T-helper 22 cell (primary cell): ENCODE measurements around the gene NRP2.

ENCODE experiments used
- DNase-seq: peaks from one replicate; pipeline ENCODE4 v3.0.0-alpha.2; 2020; ENCODE audit warnings: low read depth

The NRP2 gene

GRCh38 chr2:205733082-205733481 lies 50.8 kb downstream of the NRP2 start:
- DNase-seq = no peak

- no peak for DNase-seq
Measured at GRCh38 chr2:205733648-205734047, 51.3 kb downstream of the NRP2 start.

- DNase-seq = no peak
Measured at GRCh38 chr2:205734436-205735037, 52.2 kb downstream of the NRP2 start.

DNA sequence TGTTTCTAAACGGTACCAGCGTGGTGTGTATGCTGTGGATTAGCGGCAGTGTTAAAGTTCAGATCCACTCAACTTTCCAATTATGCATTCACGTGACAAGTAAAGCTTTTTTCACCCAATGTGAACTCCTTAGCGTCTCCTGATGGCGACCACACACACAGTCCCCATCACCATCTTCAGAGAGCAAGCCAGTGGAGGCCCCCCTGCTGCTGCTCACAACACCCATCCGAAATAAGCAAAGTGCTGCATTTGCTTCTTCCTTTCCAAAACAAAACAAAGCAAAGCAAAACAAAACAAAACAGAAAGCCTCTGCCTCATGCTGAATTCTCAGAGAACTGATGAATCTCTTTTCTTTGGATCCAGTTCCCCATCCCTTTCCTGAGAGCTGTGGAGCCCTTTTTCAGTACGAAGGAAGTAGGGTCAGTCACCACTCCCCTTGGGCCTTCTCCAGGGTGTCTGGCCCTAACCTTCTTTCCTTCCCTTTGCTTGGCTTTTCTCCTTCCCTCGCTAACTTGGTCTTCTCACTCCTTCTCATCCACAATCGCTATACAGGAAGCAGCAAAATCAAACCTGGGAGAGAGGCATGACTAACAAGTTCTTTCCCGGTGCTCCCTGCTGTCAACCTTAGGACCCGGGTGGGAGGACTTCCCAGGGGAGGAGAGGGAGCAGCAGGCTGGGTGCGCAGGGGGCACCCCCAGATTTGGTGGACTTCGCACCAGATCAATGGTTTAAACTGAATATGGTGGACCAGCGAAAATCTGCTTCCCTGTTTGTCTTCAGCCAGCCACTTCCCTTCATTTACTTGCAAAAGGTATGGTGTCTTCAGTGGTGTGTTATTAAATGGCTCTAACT lies 56.0 kb downstream of the NRP2 start:
- DNase-seq = no peak

DNA sequence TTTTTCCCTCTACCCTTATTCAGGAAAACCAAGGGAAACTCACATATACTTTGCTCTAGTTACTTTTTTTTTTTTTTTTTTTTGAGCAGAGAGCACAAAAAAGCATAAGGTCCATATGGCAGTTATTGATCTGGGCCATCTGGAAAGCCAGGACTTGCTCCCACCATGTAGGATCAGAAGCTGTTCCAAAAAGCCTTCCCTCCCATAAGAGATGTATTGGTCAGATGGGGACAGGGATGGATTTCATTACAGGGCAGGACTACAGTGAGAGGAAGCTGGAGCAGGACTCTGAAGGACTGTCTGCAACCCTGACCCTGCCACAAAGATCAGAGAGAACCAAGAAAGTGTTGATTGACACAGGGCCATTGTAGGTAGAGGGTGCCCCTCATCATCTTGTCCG lies 57.3 kb downstream of the NRP2 start:
- DNase-seq = no peak

DNA sequence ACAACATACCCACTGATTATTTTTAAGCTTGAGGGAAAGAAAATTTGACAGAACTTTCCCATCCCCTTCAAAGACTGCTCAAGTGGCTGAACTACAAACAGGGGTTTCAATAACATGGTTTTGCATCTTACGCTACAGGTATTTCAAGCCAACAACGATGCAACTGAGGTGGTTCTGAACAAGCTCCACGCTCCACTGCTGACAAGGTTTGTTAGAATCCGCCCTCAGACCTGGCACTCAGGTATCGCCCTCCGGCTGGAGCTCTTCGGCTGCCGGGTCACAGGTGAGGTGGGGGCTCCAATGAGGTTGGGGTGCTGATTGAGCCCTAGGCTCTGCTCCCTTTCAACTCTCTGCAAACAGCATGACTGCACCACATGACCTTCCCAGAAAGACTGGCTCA lies 58.1 kb downstream of the NRP2 start:
- no peak for DNase-seq

- no peak for DNase-seq
Measured at GRCh38 chr2:205741256-205741978, 59.1 kb downstream of the NRP2 start.

DNA sequence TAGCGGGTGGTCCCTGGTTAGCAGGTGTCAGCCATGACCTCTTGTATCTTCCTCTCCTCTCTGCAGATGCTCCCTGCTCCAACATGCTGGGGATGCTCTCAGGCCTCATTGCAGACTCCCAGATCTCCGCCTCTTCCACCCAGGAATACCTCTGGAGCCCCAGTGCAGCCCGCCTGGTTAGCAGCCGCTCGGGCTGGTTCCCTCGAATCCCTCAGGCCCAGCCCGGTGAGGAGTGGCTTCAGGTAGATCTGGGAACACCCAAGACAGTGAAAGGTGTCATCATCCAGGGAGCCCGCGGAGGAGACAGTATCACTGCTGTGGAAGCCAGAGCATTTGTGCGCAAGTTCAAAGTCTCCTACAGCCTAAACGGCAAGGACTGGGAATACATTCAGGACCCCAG lies 60.8 kb downstream of the NRP2 start:
- DNase-seq = no peak

DNA sequence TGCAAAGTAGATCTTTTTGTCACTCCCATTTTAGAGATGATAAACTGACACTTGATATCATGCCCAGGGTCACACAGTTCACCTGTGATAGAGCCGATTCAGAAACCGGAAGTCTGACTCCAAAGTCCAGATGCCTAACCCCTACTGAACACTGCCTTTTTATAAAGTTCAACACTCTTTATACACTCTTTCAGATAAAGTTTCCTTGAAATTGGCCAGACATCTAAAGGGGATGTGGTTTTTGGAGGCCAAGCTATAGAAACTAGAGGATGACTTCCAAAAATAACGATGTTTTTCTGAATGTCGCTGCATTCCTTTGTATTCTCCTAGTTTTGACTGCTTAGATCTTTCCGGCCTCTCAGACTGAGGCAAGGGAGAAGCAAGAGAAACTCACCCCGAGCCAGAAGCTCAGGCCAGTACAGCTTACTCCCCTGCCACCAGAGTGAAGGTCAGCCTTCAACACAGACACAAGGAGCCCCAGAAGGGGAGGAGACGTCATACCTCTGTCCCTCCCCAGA lies 61.8 kb downstream of the NRP2 start:
- DNase-seq = no peak

DNA sequence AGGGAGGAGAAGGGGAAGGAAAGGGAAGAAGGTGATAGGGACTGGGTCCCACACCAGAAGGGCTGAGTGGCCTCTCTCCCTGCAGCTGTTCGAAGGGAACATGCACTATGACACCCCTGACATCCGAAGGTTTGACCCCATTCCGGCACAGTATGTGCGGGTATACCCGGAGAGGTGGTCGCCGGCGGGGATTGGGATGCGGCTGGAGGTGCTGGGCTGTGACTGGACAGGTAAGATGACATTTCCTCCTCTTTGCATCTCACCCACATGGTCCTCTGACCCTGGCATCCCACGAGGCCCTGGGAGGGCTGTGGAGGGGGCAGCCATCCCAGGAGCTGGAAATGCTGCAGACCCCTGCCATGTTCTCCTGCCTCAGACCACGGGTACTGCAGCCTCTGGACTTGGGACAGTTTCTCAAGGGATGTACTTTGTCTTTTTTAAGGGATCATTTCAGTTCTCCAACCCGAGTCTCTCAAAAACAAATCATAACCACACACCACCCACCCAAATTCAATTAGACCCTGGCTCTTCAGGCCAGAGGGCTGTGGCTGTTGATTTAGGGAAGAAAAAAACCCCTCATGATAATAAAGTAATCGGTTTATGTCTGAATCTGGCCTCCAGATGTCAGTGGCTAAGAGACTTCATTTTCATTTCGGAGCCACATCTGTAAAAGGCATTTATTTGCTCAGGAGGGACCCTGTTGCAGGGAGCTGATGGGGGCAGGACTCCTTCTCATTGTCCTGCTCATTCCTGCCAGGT lies 63.5 kb downstream of the NRP2 start:
- no peak for DNase-seq

DNA sequence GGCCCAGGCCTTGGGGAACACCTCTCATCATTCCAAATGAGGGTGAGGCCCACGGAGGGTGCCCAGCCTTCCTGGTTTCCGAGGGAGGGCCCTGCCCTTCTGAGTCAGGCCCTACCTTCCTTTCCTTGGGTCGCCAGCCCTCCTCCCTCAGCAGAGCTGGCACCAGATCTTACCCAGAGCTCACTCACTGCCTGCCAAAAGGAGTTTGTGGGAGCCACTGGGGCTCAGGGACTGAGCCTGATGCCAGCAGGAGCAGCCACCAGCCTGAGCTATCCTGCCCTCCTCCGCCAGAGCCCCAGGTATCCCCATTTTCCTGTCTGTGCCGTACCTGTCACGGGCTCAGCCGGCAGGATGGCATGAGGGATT lies 64.1 kb downstream of the NRP2 start:
- no peak for DNase-seq

DNA sequence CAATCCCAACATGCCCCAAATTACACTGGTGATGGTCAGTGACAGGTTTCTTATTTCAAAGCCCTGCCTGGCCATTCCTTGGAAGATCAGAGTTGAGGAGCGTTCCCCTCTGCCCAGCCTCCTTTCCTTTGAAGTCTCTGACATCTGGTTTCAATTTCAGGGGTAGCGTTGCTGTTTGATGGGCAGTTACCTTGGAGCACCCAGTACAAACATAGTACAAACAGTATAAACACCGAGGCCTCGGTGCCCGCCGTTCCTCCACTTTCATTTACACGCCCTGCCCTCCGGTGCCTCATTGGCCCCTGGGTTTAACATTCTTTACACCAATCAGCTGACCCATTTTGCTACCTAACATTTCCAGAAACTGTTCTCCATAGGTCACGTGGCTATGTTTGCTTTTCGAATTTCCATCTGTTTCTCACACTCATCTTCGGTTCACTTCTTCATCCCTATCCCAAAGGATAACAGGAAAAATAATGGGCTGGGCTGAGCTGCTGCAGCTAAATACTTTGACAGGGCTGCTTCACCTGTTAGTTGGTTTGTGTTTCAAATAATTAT lies 65.6 kb downstream of the NRP2 start:
- DNase-seq = no peak

DNA sequence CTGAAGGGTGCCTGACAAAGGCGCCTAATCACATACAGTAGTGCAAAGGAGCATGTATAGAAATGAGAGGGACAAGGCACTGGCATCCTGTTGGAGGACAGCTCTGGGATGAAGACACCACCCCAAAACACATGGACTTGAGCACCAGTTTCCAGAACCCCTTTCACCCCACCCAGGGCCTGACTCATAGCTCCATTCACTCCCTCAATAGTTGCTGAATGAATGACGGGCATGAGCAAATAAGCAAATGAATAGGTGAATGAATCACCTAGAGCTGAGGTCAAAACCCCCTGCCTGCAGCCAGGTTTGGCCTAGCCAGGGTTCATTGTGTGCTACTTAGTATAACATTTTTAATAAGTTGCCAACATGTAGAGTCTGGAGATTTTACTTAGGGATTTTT lies 66.3 kb downstream of the NRP2 start:
- no peak for DNase-seq

DNA sequence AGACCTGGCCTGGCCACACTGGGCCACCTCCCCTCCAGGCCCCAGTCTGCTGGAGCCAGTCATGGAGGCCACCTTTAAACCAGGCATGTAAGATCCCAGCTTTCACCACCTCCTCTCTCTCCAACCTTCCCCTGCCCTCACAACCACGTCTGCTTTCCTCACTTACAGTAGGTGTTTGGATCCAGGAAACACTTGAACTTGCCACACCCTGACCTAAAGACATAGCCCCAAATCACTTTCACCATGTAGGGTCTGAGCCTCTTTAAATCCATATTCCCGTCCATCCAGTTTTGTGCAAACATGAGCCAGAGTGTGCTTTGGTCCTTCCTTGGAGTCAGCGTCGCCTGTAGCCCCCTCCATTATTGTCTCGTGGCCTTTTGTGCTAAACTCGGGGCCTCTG lies 66.8 kb downstream of the NRP2 start:
- DNase-seq = no peak

DNA sequence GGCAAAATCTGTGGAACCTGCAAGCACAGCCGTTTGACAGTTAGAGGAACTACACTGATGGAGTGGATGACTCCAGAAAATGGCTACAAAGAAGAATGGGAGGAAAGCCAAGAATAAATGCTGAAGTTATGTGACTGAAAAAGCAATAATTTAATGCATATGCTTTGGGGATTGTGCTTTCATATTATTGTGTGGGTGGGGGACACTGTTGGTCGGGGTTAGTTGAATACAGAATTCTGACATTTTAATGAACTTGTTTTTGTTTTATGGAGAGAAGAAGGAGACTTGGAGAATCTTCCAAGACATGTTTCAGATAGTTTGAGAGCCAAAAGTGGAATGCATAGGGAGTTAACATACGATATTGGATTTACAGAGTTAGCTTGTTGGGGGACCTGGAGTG lies 68.5 kb downstream of the NRP2 start:
- no peak for DNase-seq

- DNase-seq = no peak
Measured at GRCh38 chr2:205751569-205752031, 69.3 kb downstream of the NRP2 start.

GRCh38 chr2:205752296-205752820 lies 70.1 kb downstream of the NRP2 start:
- DNase-seq = no peak

DNA sequence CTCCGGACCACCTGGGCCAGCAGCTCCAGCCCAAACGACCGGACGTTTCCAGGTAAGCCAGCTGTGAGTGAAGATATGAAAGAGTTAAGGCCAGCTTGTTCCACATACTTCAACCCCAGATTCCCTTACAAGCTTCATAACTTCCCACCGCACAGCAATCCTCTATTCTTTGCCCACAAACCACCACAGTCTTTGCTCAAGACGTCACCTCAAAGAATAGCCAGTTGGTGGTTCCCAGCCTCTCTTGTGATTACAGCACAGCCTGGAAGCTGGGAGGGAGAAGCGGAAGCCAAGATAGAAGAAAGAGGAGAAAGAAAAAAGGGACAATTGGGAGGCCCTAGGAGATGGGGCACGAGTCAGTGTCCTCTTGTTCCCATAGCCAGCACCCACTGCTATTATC lies 70.6 kb downstream of the NRP2 start:
- DNase-seq = no peak

DNA sequence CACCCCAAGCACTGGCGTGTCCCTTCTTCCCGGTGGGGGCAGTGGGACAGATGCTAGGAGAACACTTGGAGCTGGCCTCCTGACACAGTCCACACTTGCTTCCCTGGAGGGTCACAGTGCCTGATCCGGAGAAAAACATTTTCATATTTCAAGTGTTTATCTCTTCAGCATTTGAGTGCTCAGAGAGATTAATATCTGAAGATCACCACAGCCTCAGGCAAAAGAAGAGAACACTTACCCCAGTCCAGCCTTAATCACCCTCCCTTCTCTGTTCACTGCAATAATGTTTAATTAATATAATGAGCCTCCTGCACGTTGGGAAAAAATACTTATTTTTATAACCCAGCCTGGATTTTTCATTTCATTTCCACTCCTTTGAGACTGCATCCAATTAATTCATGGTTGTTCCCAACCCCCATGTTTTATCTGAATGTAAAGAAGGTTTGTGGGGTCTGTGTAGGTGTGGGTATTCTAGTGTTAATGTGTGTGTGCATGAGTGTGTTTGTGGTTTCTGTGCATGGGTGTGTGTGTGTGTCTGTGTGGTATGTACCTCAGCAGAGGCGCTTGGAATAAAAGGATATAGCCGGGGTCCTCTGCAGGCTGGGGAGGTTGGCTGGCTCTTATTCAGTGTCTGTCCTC lies 72.1 kb downstream of the NRP2 start:
- no peak for DNase-seq

GRCh38 chr2:205754924-205755321 lies 72.6 kb downstream of the NRP2 start:
- DNase-seq = no peak

DNA sequence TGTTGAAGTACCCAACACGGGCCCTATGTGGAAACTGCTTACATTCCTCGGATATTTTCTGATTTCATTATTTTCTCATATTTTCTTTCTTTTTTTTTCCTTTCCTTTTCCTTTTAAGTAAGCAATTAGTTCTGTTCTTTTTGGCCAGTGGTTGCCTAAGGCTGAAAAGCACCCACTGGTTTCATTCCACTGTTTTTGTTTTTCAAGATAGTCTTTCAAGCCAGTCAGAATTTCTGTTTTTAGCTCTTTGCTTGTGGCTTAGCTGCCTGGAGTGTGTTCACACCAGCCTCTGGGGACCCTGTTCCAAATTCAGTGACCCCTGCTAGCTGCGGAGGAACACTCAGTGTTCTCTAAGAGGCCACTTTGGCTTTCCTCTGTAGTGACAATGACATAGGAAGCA lies 73.6 kb downstream of the NRP2 start:
- DNase-seq = no peak
